GM21717 (cell line): Measurements from ENCODE around the gene BTN2A1.
"Not testable (repeated sequence)": the region's sequence is repeated elsewhere in the genome, so short reads cannot be mapped to it uniquely, and the experiment has no call there.

Source experiments
- ATAC-seq: cut with Tn5 transposase; IDR thresholded peaks from one replicate; pipeline ENCODE4 v1.9.1; 2021; ENCODE audit warnings: mild to moderate bottlenecking, moderate library complexity; ENCODE audit not compliant: unreplicated experiment

The BTN2A1 gene

GRCh38 chr6:26457806-26458688, at the start of gene BTN2A1:
Gene BTN2A1 (plus strand): TSS chr6:26457955. CDS start chr6:26458637, 682 bp downstream.
- peak; percentile 98 for ATAC-seq

- ATAC-seq, result no peak
These were observed 48.7 kb upstream of the BTN2A1 start for GRCh38 chr6:26408828-26409730.

GRCh38 chr6:26411751-26412150, 46.0 kb upstream of the BTN2A1 start:
- ATAC-seq, result no peak

GRCh38 chr6:26412228-26412627, 45.5 kb upstream of the BTN2A1 start:
- ATAC-seq, result no peak

- ATAC-seq, result no peak
These were observed 44.8 kb upstream of the BTN2A1 start for GRCh38 chr6:26412954-26413353.

- no peak for ATAC-seq
These were observed 43.5 kb upstream of the BTN2A1 start for GRCh38 chr6:26414281-26414680.

- ATAC-seq, result no peak
These were observed 42.6 kb upstream of the BTN2A1 start for GRCh38 chr6:26415036-26415614.

- no peak for ATAC-seq
These were observed 42.0 kb upstream of the BTN2A1 start for GRCh38 chr6:26415791-26416190.

- ATAC-seq, result no peak
These were observed 41.5 kb upstream of the BTN2A1 start for GRCh38 chr6:26416288-26416687.

- ATAC-seq, result not testable (repeated sequence)
These were observed 39.7 kb upstream of the BTN2A1 start for GRCh38 chr6:26418077-26418476.

GRCh38 chr6:26418795-26419194, 39.0 kb upstream of the BTN2A1 start:
- ATAC-seq, result not testable (repeated sequence)

- ATAC-seq, result no peak
These were observed 37.0 kb upstream of the BTN2A1 start for GRCh38 chr6:26420688-26421171.

GRCh38 chr6:26421259-26422144, 36.3 kb upstream of the BTN2A1 start:
- ATAC-seq, result peak; percentile 87

- ATAC-seq, result no peak
These were observed 35.4 kb upstream of the BTN2A1 start for GRCh38 chr6:26422329-26422728.

GRCh38 chr6:26426691-26427450, 30.9 kb upstream of the BTN2A1 start:
- ATAC-seq, result no peak

GRCh38 chr6:26427451-26427809, 30.3 kb upstream of the BTN2A1 start:
- no peak for ATAC-seq

- no peak for ATAC-seq
These were observed 29.5 kb upstream of the BTN2A1 start for GRCh38 chr6:26428206-26428605.

- no peak for ATAC-seq
These were observed 27.0 kb upstream of the BTN2A1 start for GRCh38 chr6:26430787-26431186.
